HG03066 (cell line): ENCODE data around the gene ILK.
A peak's percentile ranks its signal among the peaks of the same experiment; 100 is the strongest.

ENCODE experiments used
- ATAC-seq: cut with Tn5 transposase; IDR thresholded peaks from one replicate; pipeline ENCODE4 v1.9.1; 2021; ENCODE audit warnings: low read depth; ENCODE audit not compliant: unreplicated experiment

The ILK gene

GRCh38 chr11:6633422-6634408 is 30.1 kb downstream of the ILK start:
- no peak for ATAC-seq

- no peak for ATAC-seq
Observed at GRCh38 chr11:6634534-6634933, 31.0 kb downstream of the ILK start.

DNA sequence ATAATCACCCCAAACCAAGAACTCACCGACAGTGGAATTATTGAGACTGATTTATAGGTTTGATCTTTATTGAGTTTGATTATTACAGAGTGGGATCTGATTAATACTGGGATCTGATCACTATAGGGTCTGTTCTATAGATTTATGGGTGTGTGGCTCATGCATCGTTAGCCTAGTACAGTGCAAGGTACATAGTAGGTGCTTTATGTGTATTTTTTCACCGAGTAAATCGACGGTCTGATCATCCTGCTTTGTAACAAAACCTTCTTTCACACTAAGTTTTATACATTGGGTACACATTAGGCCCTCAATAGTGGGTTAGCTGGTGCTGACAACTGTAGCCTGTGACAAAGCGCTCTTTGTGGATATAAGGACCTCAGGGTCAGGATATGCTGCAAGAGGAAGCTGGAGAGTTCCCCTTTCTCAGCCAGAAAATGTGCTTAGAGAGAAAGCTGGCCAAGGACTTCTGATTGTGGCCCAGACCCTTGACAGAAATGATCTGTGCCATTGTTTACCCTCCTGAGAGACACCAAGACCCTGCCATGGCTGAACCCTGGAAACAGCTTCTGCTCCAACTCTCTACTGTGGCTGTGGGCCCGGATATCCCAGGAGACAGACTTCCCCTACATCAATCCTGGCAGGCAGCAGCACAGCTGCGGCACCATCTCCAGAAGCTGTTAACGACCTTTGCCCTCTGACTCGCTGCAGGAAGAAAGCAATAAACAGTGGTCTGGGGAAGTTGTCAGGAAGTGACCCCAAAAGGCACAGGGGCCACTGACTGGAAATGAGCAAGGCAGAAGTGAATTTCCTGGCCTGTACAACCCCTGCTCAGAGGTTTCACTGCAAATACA is 31.7 kb downstream of the ILK start:
- no peak for ATAC-seq

DNA sequence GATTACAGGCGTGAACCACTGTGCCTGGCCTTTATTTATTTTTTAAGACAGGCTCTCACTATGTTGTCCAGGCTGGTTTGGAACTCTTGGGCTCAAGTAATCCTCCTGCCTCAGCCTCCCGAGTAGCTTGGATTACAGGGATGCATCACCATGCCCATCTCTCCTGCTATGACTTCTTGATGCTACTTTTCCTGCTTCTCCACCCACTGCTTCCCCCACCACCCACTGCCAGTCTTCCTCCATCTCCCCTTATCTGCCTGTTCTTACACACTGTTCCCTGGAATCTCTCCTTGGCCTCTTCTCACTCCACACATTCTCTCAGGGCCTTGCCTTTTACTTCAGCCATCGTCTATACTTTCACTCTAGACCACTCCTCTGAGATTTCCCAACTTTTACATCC is 32.9 kb downstream of the ILK start:
- no peak for ATAC-seq

- ATAC-seq = no peak
Observed at GRCh38 chr11:6637871-6638270, 34.3 kb downstream of the ILK start.

DNA sequence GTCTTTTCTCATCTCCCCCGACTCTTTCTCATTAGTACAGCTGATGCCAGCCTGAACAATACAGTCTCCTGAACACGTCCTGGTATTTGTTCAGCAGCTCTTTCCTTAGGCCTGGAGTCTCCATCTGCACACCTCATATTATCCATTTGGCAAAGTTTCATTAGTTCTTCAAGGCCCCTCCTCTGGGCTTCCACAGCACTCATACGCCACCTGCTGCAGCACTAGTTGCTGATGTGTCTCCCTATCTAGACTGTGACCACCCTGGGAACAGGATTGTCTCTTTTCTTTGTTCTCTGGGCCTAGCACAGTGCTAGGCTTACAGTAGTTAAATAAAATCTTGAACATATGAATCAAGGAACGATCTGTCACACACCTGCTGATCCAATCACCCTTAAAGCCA is 34.9 kb downstream of the ILK start:
- no peak for ATAC-seq

DNA sequence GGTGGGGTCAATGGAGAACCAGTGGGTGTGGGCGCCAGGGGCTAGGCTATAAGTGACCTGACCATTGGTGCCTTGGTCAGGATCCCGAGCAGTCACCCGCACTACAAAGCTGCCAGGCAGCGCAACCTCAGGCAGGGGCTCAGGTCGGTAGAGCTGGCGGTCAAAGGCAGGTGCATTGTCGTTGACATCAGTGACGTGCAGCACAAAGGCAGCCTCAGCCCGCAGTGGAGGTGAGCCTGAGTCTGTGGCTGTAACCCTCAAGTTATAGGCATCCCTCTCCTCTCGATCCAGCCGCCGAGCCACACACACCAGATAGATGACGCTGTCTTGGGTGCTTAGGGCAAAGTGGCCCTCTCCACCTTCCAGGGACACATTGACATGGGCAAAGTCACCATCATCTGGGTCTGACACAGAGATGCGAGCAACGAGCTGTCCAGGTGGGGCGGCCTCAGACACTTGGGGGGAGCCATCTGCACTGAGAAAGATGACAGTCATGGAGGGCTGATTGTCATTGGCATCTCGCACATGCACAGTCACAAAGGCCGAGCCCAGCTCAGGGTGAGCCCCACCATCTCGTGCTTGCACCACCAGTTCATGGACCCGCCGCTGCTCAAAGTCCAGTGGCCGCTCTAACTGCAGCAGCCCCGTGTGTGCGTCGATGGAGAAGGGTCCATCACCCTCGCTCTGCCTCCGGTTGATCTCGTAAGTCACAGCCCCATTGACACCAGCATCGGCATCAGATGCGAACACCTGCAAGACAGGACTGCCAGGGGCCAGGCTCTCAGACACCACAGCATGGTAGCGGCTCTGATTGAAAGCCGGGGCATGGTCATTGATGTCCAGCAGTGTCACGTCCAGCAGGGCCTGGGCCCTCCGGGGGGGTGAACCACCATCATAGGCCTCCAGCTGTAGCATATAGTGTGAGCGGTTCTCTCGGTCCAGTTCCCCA is 36.7 kb downstream of the ILK start:
- no peak for ATAC-seq

DNA sequence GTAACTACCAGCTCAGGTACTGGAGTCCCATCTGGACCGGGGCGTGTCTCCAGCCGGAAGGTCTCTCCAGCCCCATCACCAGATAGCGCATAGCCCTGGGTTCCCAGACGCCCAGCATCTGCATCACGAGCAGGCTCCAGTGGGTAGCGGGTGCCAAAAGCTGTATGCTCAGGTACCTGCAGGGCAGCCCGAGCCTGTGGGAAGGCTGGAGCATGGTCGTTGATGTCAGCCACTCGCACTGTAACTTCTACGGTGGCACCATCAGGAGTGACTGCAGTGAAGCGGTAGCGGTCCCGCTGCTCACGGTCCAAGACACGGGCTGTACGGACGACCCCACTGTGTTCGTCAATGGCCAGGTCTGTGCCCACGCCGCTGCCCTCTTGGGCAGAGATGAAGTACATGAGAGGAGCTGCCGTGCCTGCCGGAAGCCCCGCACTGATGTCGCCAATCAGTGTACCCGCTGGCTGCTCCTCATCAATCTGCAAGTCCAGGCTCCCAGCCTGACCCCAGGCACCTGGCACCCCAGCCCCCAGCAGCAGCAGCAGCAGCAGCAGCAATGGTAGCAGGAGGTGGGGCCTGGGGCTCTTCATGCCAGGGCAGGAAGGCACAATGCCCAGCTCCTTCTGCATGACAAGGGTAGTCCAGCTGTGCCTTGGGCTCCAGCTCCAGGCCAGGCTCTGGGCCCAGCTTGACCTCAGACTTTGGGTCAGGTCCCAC is 37.6 kb downstream of the ILK start:
- no peak for ATAC-seq

DNA sequence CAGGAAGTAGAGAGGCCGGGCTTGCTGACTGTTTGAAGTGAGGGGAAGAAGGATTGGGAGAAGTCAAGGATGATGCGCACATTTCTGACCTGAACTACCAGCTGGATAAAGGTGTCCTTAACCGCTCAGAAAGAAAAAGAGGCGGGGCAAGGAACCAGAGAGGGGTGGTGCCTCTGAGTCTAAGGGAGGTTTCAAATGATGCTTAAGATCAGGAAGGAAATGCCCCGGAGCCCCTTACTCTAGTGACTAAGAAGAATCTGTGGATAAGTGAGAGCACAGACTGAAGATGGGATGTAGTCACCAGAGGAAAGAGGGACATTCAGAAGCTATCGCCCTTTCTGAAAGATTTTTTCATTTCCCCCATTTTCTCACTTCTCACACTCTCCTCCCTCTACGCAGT is 39.4 kb downstream of the ILK start:
- no peak for ATAC-seq

- peak; percentile 38 for ATAC-seq
Observed at GRCh38 chr11:6646071-6646470, 42.5 kb downstream of the ILK start.

DNA sequence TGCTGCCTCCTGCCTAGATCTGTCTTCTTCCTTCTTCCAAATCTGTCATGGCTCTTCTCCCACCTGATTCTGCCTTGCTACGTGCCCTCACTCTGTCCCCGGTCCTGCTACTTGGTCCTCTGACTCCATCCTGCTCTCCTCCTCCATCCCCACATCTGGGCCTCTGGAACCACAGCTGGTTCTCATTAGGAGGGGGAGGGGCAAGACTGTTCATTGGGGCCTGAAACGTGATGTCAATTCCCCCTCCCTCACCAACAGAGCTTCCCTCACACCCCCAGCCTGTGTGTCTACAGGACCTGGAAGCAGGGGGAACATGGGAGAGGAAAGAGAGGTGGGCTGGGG is 43.0 kb downstream of the ILK start:
- ATAC-seq = peak; percentile 10

DNA sequence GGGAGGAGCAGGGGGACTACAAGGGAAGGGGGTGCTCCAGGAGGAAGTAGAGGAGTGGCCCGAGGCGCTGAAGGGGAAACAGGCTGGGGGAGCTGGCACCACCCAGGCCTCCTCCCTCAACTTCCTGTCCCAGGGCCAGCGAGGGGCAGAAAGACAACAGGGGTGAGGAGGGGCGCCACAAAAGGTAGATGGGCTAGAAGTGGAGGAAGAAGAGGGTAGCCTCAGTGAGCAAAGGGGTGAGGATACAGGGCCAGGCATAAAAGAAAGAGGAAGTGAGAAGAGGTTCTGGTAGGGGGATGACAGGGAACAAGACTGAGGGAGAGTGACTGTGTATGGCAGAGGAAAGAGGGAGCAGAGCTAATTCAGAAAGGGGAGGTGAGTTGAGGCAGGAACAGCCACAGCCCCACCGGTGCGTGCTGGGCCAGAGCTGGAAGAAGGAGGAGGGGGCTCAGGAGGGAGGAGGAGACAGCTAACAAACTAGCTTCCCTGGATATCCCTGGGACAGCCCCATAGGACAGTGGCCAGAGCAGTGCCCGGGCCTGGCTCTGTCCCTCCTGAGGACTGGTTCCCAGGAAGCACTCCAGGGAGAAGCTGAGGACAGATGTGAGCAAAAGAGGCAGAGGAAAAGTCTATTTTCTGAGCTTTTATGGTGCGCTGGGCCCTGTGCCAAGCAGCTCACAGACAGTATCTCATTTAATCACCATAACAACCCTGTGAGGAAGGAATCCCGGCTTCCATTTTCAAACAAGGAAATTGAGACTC is 43.5 kb downstream of the ILK start:
- peak; percentile 93 for ATAC-seq

GRCh38 chr11:6647836-6648235 is 44.3 kb downstream of the ILK start:
- no peak for ATAC-seq

GRCh38 chr11:6648501-6648900 is 44.9 kb downstream of the ILK start:
- ATAC-seq = no peak

DNA sequence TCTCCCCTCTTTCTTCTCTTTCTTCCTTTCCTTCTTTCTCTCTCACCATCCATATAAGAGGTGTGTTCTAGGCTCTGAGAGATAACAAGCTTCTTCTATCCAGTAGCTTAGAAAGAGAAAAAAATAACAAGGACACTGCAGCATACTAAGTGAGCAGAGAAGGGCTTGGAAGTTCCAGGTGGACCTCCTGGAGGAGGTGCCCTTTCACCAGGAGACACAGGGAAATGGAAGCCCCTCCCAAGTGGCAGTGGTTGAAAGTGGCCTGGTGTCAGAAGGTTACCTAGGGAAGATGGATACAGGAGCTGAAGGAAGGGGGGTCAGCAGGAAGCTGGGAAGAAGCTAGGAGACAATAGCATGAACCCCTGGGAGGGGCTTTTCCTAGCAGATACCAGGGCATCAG is 46.5 kb downstream of the ILK start:
- ATAC-seq = no peak

- ATAC-seq = no peak
Observed at GRCh38 chr11:6650980-6651379, 47.4 kb downstream of the ILK start.

DNA sequence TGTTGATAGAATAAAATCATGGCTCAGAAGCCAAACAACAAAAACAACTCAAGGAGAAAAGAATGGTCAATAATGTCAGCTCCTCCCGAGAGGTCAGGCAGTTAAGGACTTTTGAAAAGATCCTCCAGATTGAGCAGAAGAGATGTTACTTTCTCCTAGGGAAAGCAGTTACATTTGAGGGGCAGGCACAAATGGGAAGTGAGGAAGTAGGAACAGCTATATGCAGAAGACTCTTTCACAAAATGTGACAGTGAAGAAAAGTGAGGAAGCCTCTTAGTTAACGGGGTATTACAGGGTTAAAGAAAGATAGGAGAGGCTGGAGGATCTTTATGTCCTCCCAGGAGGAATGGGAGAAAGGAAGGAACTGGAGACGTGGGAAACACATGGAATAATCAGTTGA is 48.6 kb downstream of the ILK start:
- ATAC-seq = no peak

DNA sequence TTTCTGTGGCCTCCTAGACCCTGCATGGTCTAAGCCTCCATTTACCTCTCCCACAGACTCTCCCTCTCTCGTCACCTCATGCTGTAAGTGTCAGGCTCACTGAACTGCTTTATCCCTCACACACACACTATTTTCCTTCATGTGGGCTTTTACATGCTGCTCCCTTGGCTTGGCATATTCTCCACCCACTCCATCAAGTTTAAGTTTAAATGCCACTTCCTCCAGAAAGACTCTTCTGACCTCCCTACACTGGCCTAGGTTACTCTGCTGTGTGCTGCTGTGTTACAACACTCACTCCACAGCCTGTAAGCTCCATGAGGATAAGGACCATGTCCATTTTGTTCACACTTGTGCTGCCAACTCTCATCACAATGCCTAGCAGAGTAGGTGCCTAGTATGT is 49.5 kb downstream of the ILK start:
- no peak for ATAC-seq

- no peak for ATAC-seq
Observed at GRCh38 chr11:6653656-6654055, 50.1 kb downstream of the ILK start.
